ENCODE measurements around the gene FASN.

GRCh38 chr17:82098169-82098938 is at the start of gene FASN:
- TF ChIP-seq CTCF (conservative IDR thresholded peaks at IDR 0.05; ENCODE audit: low read depth, low read length) (peak; percentile 66), POLR2A (IDR thresholded peaks at IDR 0.05; ENCODE audit: low read depth, low read length) (peak; percentile 97), RAD21 (IDR thresholded peaks at IDR 0.05; ENCODE audit: low read length) (peak; percentile 15; the same call in 1 of the 2 replicates), NFE2L2 (IDR thresholded peaks at IDR 0.05; ENCODE audit: low read depth, low read length) (no peak), MXI1 (IDR thresholded peaks at IDR 0.05; ENCODE audit: borderline replicate concordance, low read depth, low read length) (peak; percentile 90), CEBPB (IDR thresholded peaks at IDR 0.05; ENCODE audit: low read depth, low read length) (no peak), MAFK (IDR thresholded peaks at IDR 0.05; ENCODE audit: low read depth, low read length) (no peak)
